GM23338 (cell line): ENCODE results near the gene IKBKG. TPM values are rescaled to one million over a fixed set of nuclear protein-coding genes. Genes with fewer than 3 reads are reported as not detected.

Experiments
- ATAC-seq: fragments of 200-7000 bp; cut with Tn5 transposase; 3 replicates; pipeline ENCODE4 v1.9.1; 2020
- DNase-seq: peaks from one replicate; pipeline ENCODE4 v3.0.0-alpha.2; 2015; ENCODE audit warnings: low spot score
- H2AFZ ChIP-seq: fragments of 200-600 bp; sonication (generic); 2 replicates; pipeline ENCODE4 v1.8.0; 2016; ENCODE audit warnings: antibody characterized with exemption, mild to moderate bottlenecking, moderate library complexity
- H3F3A ChIP-seq: fragments of 200-600 bp; sonication (generic); replicated peaks from 2 replicates; pipeline ENCODE4 v1.8.0; 2017; ENCODE audit warnings: antibody characterized with exemption, mixed run types, low read depth
- H3K27ac ChIP-seq: fragments of 200-600 bp; sonication (generic); 2 replicates; pipeline ENCODE4 v1.6.1; 2016; ENCODE audit warnings: low read depth
- H3K27me3 ChIP-seq: fragments of 200-600 bp; sonication (generic); 2 replicates; pipeline ENCODE4 v1.8.0; 2016; ENCODE audit warnings: mild to moderate bottlenecking, mixed run types, moderate library complexity; ENCODE audit not compliant: insufficient read depth
- H3K36me3 ChIP-seq: fragments of 200-600 bp; sonication (generic); 2 replicates; pipeline ENCODE4 v1.8.0; 2016; ENCODE audit warnings: mild to moderate bottlenecking; ENCODE audit not compliant: insufficient read depth
- H3K4me1 ChIP-seq: fragments of 200-600 bp; sonication (generic); 2 replicates; pipeline ENCODE4 v1.8.0; 2016; ENCODE audit warnings: mild to moderate bottlenecking, moderate library complexity; ENCODE audit not compliant: insufficient read depth
- H3K4me2 ChIP-seq: fragments of 200-600 bp; sonication (generic); 2 replicates; pipeline ENCODE4 v1.7.1; 2017; ENCODE audit warnings: mixed run types
- H3K4me3 ChIP-seq: fragments of 200-600 bp; sonication (generic); 2 replicates; pipeline ENCODE4 v1.6.1; 2016; ENCODE audit warnings: mixed run types
- H3K79me2 ChIP-seq: fragments of 200-600 bp; sonication (generic); replicated peaks from 2 replicates; pipeline ENCODE4 v1.8.0; 2017; ENCODE audit warnings: mild to moderate bottlenecking; ENCODE audit not compliant: insufficient read depth
- H3K9me2 ChIP-seq: fragments of 200-600 bp; sonication (generic); 2 replicates; pipeline ENCODE4 v1.8.0; 2017; ENCODE audit not compliant: insufficient read depth
- H4K20me1 ChIP-seq: fragments of 200-600 bp; sonication (generic); replicated peaks from 2 replicates; pipeline ENCODE4 v1.8.0; 2017; ENCODE audit warnings: mild to moderate bottlenecking; ENCODE audit not compliant: insufficient read depth
- H3K27ac Mint-ChIP-seq: 2 replicates; pipeline ENCODE4 v1.8.0; 2020; ENCODE audit warnings: inconsistent platforms, mild to moderate bottlenecking, moderate library complexity, mixed read lengths
- H3K27me3 Mint-ChIP-seq: 3 replicates; pipeline ENCODE4 v1.8.0; 2022; ENCODE audit warnings: low read depth, mild to moderate bottlenecking, moderate library complexity, mixed read lengths, inconsistent platforms; ENCODE audit not compliant: insufficient read depth, poor library complexity
- H3K36me3 Mint-ChIP-seq: 3 replicates; pipeline ENCODE4 v1.8.0; 2021; ENCODE audit warnings: low read depth, mild to moderate bottlenecking, inconsistent platforms, moderate library complexity, mixed read lengths
- H3K4me1 Mint-ChIP-seq: 3 replicates; pipeline ENCODE4 v1.8.0; 2020; ENCODE audit warnings: mild to moderate bottlenecking, inconsistent platforms, mixed read lengths
- H3K4me3 Mint-ChIP-seq: 3 replicates; pipeline ENCODE4 v1.8.0; 2021; ENCODE audit warnings: moderate library complexity, mild to moderate bottlenecking, inconsistent platforms, mixed read lengths
- H3K9me3 Mint-ChIP-seq: 3 replicates; pipeline ENCODE4 v1.8.0; 2020; ENCODE audit warnings: moderate library complexity, mild to moderate bottlenecking, inconsistent platforms, mixed read lengths
- CREB1 ChIP-seq: fragments of 250-450 bp; sonication (Bioruptor Pico); IDR thresholded peaks from 2 replicates; pipeline ENCODE4 v1.5.0; 2020; ENCODE audit warnings: low read depth, mild to moderate bottlenecking, moderate library complexity
- CTCF ChIP-seq, 2 experiments: fragments of 200-600 bp in 1 of 2; sonication (generic) in 1 of 2; conservative IDR thresholded peaks; 2 replicates each; pipeline versions ENCODE4 v1.5.1 to v1.6.1; 2016 to 2017; ENCODE audit warnings: antibody characterized with exemption in 2 of 2, low read depth in 2 of 2, mild to moderate bottlenecking in 2 of 2, moderate library complexity in 1 of 2
- ETS1 ChIP-seq: IDR thresholded peaks from 2 replicates; pipeline ENCODE4 v1.6.1; 2016; ENCODE audit warnings: antibody characterized with exemption
- EZH2 ChIP-seq: fragments of 200-600 bp; sonication (generic); IDR thresholded peaks from one replicate; pipeline ENCODE4 v1.8.0; 2017; ENCODE audit warnings: antibody characterized with exemption, mild to moderate bottlenecking, low read depth; ENCODE audit not compliant: unreplicated experiment
- EZH2phosphoT487 ChIP-seq: fragments of 200-600 bp; sonication (generic); IDR thresholded peaks from one replicate; pipeline ENCODE4 v1.8.1; 2018; ENCODE audit warnings: antibody characterized with exemption; ENCODE audit not compliant: unreplicated experiment
- JUNB ChIP-seq: IDR thresholded peaks from one replicate; pipeline ENCODE4 v1.6.1; 2016; ENCODE audit warnings: antibody characterized with exemption; ENCODE audit not compliant: unreplicated experiment
- NANOG ChIP-seq: IDR thresholded peaks from 2 replicates; pipeline ENCODE4 v1.6.1; 2016; ENCODE audit warnings: antibody characterized with exemption, borderline replicate concordance
- POLR2AphosphoS5 ChIP-seq: IDR thresholded peaks from 2 replicates; pipeline ENCODE4 v1.6.1; 2016; ENCODE audit warnings: antibody characterized with exemption, low read depth
- REST ChIP-seq: IDR thresholded peaks from one replicate; pipeline ENCODE4 v1.6.1; 2018; ENCODE audit warnings: antibody characterized with exemption; ENCODE audit not compliant: unreplicated experiment
- STAT1 ChIP-seq: IDR thresholded peaks from one replicate; pipeline ENCODE4 v1.6.1; 2016; ENCODE audit warnings: antibody characterized with exemption; ENCODE audit not compliant: unreplicated experiment
- ZNF114 ChIP-seq: fragments of 250-450 bp; sonication (Bioruptor Pico); IDR thresholded peaks from 2 replicates; pipeline ENCODE4 v1.5.0; 2020; ENCODE audit warnings: mild to moderate bottlenecking, moderate library complexity
- ZNF331 ChIP-seq: fragments of 250-450 bp; sonication (Bioruptor Pico); IDR thresholded peaks from 2 replicates; pipeline ENCODE4 v1.5.0; 2020; ENCODE audit warnings: low read depth, mild to moderate bottlenecking, moderate library complexity
- ZNF462 ChIP-seq: fragments of 250-450 bp; sonication (Bioruptor Pico); IDR thresholded peaks from 2 replicates; pipeline ENCODE4 v1.5.0; 2020; ENCODE audit warnings: mild to moderate bottlenecking, moderate library complexity
- polyA plus RNA-seq: library from polyadenylated mRNA; unstranded; fragments of >200 nt; fragmentation: Nextera tagmentation; extraction: Ambion mirVana; gene quantifications from 2 replicates; pipeline ENCODE4 v1.2.1, GENCODE V29; 2016
- total RNA-seq: library from RNA; depleted of rRNA; stranded (reverse); fragments of >200 nt; shearing (Covaris generic); gene quantifications from 2 replicates; pipeline ENCODE4 v1.2.3, GENCODE V29; 2014

IKBKG gene
- total and polyA plus RNA-seq, 2 experiments from 2014 or later, result 11.5 to 14.9 TPM

DNA sequence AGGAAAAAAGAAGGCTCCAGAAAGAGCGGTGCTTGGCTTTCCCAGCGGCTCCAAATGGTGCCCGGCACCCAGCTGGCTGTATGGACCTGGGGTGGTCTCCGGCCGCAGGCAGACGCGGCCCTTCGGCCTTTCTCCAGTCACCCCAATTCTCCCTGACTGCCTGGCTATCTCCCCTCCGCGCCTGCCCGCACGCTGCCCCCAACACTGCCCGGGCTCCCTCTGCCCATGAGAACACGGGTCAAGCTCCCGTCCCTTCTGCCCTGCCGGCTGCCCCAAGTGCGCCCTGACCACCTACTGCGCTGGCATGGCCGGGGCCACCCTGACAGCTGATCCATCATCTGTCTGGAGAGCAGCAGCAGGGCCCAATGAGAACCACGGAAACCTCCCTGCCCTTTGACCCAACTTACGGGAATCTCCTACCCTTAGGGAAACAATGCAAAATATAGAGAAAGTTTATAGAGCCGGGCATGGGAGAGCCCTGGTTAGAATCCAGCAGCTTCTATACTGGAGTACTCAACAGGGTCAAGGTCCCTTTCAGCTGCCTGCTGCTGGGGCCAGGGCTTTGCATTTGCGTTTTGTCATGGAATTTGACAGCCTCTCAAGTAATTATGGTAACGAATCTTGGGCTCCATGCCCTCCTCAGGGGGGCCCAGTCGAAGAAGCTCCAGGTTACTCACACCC is 30.2 kb upstream of the IKBKG start:
- H3K4me3 ChIP-seq, result peak overlapping the region; percentile 50
- H3K27ac Mint-ChIP-seq, result no peak overlapping the region
- H3K9me3 Mint-ChIP-seq, result no peaks in the 10 kb centered on the region
- H3F3A ChIP-seq, result 0 out of 2 replicates have a peak, but pooled peaks cover 4% of the 10 kb centered on the region
- peaks cover 10% of the 10 kb centered on the region for H3K4me1 ChIP-seq
- TF ChIP-seq EZH2phosphoT487, result no peak
- TF ChIP-seq CREB1 (CRISPR knock-in tag), result no peak
- TF ChIP-seq JUNB, result no peak
- TF ChIP-seq STAT1, result no peak
- no peak for TF ChIP-seq ZNF114 (CRISPR knock-in tag)
- no peak for TF ChIP-seq NANOG
- no peak for TF ChIP-seq POLR2AphosphoS5
- TF ChIP-seq ZNF462 (CRISPR knock-in tag), result no peak
- no peak for TF ChIP-seq EZH2
- TF ChIP-seq CTCF (conservative IDR thresholded peaks at IDR 0.05; ENCODE audit: low read depth in 2 of 2), result no peak
- TF ChIP-seq ZNF331 (CRISPR knock-in tag), result no peak
- no peak for TF ChIP-seq REST
- no peak for TF ChIP-seq ETS1
- no peaks in the 10 kb centered on the region for H3K36me3 Mint-ChIP-seq
- peaks cover 8% of the 10 kb centered on the region; the same call in 1 of the 2 replicates for H3K27me3 ChIP-seq
- peaks cover 14% of the 10 kb centered on the region for H3K4me1 Mint-ChIP-seq
- peak; percentile 46 for ATAC-seq
- peak overlapping the region; percentile 90 for H3K27ac ChIP-seq
- H3K27me3 Mint-ChIP-seq, result peaks cover 17% of the 10 kb centered on the region
- no peaks in the 10 kb centered on the region for H3K36me3 ChIP-seq
- no peaks in the 10 kb centered on the region for H4K20me1 ChIP-seq
- H3K4me2 ChIP-seq, result peak overlapping the region; percentile 78
- H3K9me2 ChIP-seq, result no peaks in the 10 kb centered on the region
- no peaks in the 10 kb centered on the region for H3K79me2 ChIP-seq
- DNase-seq, result peak; percentile 21
- no peak overlapping the region for H2AFZ ChIP-seq
- H3K4me3 Mint-ChIP-seq, result peak overlapping the region; percentile 79
